Nephron (organoid): ENCODE data around the gene FAM210B.

ENCODE experiments used
- H3K27ac Mint-ChIP-seq, 3 experiments: 2 replicates each; pipeline ENCODE4 v1.8.0; 2020; ENCODE audit warnings: mixed read lengths in 3 of 3, mild to moderate bottlenecking in 2 of 3, moderate library complexity in 1 of 3
- H3K27me3 Mint-ChIP-seq: 2 replicates; pipeline ENCODE4 v1.8.0; 2021; ENCODE audit warnings: low read depth, mild to moderate bottlenecking, moderate library complexity, mixed read lengths
- H3K36me3 Mint-ChIP-seq: 2 replicates; pipeline ENCODE4 v1.8.0; 2020; ENCODE audit warnings: low read depth, mixed read lengths
- H3K4me1 Mint-ChIP-seq: 2 replicates; pipeline ENCODE4 v1.8.0; 2020; ENCODE audit warnings: mixed read lengths
- H3K4me3 Mint-ChIP-seq, 3 experiments: 2 replicates each; pipeline ENCODE4 v1.8.0; 2020; ENCODE audit warnings: mild to moderate bottlenecking in 3 of 3, mixed read lengths in 3 of 3, moderate library complexity in 2 of 3
- H3K9me3 Mint-ChIP-seq: 2 replicates; pipeline ENCODE4 v1.8.0; 2020; ENCODE audit warnings: mixed read lengths
- TF ChIP-seq, protein P1 (sequence below), 3 experiments: fragments of 200-600 bp; sonication (generic); IDR thresholded peaks; one replicate each; pipeline ENCODE4 v1.5.0; 2021; ENCODE audit warnings: antibody characterized with exemption in 3 of 3; ENCODE audit not compliant: unreplicated experiment in 3 of 3

FAM210B gene

DNA sequence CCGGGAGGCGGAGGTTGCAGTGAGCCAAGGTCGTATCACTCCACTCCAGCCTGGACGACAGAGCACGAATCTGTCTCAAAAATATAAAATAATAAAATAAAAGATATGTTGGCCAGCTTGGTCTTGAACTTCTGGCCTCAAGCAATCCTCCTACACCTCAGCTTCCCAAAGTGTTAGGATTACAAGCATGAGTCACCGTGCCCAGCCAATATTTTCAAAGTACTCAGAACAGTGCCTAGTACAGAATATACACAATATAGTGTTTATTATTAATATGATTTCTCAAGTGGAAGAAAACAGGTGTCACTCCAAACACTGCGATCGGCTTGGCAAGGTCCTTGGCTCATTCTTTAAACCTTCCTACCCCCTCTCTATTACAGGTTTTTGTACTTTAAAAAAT, 3.1 kb downstream of the FAM210B start:
- TF ChIP-seq, protein P1, sequence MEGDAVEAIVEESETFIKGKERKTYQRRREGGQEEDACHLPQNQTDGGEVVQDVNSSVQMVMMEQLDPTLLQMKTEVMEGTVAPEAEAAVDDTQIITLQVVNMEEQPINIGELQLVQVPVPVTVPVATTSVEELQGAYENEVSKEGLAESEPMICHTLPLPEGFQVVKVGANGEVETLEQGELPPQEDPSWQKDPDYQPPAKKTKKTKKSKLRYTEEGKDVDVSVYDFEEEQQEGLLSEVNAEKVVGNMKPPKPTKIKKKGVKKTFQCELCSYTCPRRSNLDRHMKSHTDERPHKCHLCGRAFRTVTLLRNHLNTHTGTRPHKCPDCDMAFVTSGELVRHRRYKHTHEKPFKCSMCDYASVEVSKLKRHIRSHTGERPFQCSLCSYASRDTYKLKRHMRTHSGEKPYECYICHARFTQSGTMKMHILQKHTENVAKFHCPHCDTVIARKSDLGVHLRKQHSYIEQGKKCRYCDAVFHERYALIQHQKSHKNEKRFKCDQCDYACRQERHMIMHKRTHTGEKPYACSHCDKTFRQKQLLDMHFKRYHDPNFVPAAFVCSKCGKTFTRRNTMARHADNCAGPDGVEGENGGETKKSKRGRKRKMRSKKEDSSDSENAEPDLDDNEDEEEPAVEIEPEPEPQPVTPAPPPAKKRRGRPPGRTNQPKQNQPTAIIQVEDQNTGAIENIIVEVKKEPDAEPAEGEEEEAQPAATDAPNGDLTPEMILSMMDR (IDR thresholded peaks at IDR 0.05; ENCODE audit: unreplicated experiment in 3 of 3), result no peak
- H3K36me3 Mint-ChIP-seq, result peaks cover 24% of the 10 kb centered on the region
- H3K4me3 Mint-ChIP-seq, result peak overlapping the region in 2 of 3 experiments; percentile 70 to 77
- peaks cover 42% of the 10 kb centered on the region for H3K4me1 Mint-ChIP-seq
- H3K27ac Mint-ChIP-seq, result peak overlapping the region in 2 of 3 experiments; percentile 69 to 76
- peaks cover 3% of the 10 kb centered on the region for H3K27me3 Mint-ChIP-seq
- no peaks in the 10 kb centered on the region for H3K9me3 Mint-ChIP-seq

DNA sequence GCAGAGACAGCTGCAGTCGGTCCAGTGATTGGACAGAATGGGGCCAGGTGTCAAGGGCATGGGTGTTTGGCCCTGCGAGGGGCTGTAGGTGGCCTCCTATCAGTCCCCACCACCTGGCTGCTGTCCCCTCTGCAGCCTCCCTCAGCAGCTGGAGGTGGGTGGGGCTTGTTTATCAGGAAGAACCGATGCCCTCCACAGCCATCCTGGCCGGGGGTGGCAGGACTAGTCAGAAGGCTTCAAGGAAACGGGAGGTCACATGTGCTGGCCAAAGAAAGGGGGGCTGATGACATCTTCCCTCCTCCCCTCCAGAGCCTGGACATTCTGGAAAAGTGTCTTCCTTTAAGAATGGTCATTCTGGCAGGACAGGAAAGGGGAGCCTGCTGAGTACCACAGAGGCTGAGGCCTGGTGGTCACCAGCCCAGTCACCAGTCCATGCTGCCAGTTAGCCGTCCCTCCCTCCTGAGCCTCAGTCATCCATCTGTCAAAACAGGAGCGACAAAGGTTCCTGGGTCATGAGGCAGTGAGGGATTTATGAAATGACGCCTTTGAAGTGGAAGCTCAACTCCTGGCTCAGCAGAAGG, 4.1 kb downstream of the FAM210B start:
- peak overlapping the region in 1 of 3 experiments; percentile 69 for H3K27ac Mint-ChIP-seq
- TF ChIP-seq, protein P1 (IDR thresholded peaks at IDR 0.05; ENCODE audit: unreplicated experiment in 3 of 3), result no peak
- no peaks in the 10 kb centered on the region for H3K9me3 Mint-ChIP-seq
- H3K4me1 Mint-ChIP-seq, result peaks cover 45% of the 10 kb centered on the region
- H3K27me3 Mint-ChIP-seq, result no peaks in the 10 kb centered on the region
- peaks cover 33% of the 10 kb centered on the region for H3K36me3 Mint-ChIP-seq
- H3K4me3 Mint-ChIP-seq, result peak overlapping the region in 2 of 3 experiments; percentile 14 to 77

DNA sequence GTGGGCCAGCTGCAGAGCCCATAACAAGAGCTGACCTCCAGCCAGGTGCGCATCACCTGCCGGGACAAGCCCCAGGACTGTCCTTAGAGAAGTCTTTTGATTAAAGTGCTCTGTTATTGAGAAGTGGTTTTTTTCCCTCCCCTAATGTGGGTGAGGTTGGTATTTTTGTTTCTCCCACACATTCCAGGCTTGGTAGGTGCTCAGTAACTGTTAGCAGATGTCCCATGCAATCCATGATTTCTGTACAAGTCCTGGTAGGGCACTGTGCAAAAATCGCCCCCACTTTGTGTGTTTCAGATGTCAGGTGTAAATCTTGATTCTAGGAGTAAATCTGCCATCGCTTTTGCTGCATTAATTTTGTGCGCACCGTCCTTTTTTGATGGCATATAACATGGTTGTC, 4.7 kb downstream of the FAM210B start:
- Mint-ChIP-seq H3K9me3 (no peaks in the 10 kb centered on the region), H3K27ac (no peak overlapping the region), H3K27me3 (no peaks in the 10 kb centered on the region), H3K4me1 (peaks cover 50% of the 10 kb centered on the region), H3K4me3 (no peak overlapping the region), H3K36me3 (peaks cover 36% of the 10 kb centered on the region)
- TF ChIP-seq, protein P1 (IDR thresholded peaks at IDR 0.05; ENCODE audit: unreplicated experiment in 3 of 3), result no peak

DNA sequence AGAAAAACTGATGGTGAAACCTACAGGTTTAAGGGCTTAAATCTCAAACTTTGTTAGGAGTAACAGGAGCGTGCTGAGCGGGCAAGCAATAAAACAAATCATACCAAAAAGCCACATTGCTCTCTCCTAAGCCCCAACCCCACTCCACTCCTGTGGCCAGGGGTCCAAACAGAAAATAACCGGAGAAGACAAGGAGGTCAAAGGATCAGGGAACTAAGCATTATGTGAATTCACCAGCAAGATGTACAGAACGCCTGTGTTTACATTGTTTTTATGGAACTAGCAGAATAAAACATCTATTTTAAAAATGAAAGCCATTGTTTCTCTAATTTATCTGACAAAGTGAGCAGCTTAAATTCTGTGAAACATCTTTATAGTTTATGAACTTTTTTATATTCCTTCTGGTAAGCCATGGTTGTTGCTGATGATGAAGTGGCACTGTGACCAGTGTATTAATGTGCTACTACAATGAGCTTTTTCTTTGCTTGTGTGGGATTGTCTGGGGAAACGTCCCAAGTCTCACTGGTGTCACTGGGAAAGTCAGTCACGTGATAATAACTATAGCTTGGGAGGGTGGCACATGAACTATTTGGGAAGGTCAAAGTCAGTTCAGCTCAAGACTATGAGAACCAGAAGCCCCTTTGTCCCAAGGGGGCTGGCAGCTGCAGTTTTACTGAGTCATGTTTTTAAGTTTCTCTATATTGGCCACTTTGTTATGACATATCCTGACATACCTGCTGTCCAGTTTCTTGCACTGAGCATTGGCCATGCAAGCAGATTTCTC, 9.8 kb downstream of the FAM210B start:
- Mint-ChIP-seq H3K9me3 (no peaks in the 10 kb centered on the region), H3K27ac (no peak overlapping the region), H3K4me3 (no peak overlapping the region), H3K27me3 (no peaks in the 10 kb centered on the region), H3K4me1 (peaks cover 32% of the 10 kb centered on the region), H3K36me3 (peaks cover 62% of the 10 kb centered on the region)
- TF ChIP-seq, protein P1 (IDR thresholded peaks at IDR 0.05; ENCODE audit: unreplicated experiment in 3 of 3), result no peak

DNA sequence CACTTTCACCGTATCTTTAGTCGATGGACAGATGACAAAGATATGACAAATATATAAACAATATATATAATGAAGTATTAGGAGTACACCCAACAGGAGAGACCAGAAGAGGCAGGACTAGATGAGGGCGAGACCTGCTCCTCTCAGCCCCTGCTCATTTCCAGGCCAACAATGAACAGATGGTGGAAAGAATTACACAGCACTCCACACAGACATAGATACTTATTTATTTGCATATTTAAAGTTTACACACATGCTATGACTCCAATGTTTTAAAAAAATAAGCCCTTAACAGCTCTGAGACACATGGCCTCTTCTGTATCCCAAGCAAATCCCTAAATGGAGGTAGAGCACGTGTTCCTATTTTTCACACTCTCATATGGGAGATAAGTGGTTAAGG, 10.4 kb downstream of the FAM210B start:
- H3K27ac Mint-ChIP-seq, result no peak overlapping the region
- peaks cover 60% of the 10 kb centered on the region for H3K36me3 Mint-ChIP-seq
- H3K9me3 Mint-ChIP-seq, result no peaks in the 10 kb centered on the region
- TF ChIP-seq, protein P1 (IDR thresholded peaks at IDR 0.05; ENCODE audit: unreplicated experiment in 3 of 3), result no peak
- peaks cover 31% of the 10 kb centered on the region for H3K4me1 Mint-ChIP-seq
- H3K4me3 Mint-ChIP-seq, result no peak overlapping the region
- H3K27me3 Mint-ChIP-seq, result no peaks in the 10 kb centered on the region
